Tibial artery (tissue), 4 donors: ENCODE results near the gene KIF5A.
"Not testable (repeated sequence)": the region's sequence is repeated elsewhere in the genome, so short reads cannot be mapped to it uniquely, and the experiment has no call there.

Experiments used
- DNase-seq, 2 donors: peaks; one replicate each; pipeline ENCODE4 v3.0.0-alpha.2; 2019
- H3K27ac ChIP-seq, 2 donors: fragments of 200-600 bp; sonication (generic) in 1 of 2; 1 replicate in 1 of 2; 2 replicates in 1 of 2; pipeline ENCODE4 v1.5.1; 2018 to 2019; ENCODE audit warnings: mild to moderate bottlenecking in 1 of 2
- H3K27me3 ChIP-seq, 2 donors: fragments of 200-600 bp; sonication (generic) in 1 of 2; one replicate each; pipeline versions ENCODE4 v1.5.1 to v1.6.0; 2016 to 2019
- H3K36me3 ChIP-seq, 3 donors: fragments of 200-600 bp; sonication (generic) in 2 of 3; one replicate each; pipeline ENCODE4 v1.5.1; 2016 to 2019; ENCODE audit warnings: mild to moderate bottlenecking in 2 of 3
- H3K4me1 ChIP-seq, 4 donors: fragments of 200-600 bp; sonication (generic) in 2 of 4; 1 replicate in 3 of 4; 2 replicates in 1 of 4; pipeline ENCODE4 v1.5.1; 2016 to 2019
- H3K4me3 ChIP-seq, 2 donors: fragments of 200-600 bp; sonication (generic) in 1 of 2; 1 replicate in 1 of 2; 2 replicates in 1 of 2; pipeline ENCODE4 v1.5.1; 2018 to 2019; ENCODE audit warnings: mild to moderate bottlenecking in 2 of 2
- H3K9me3 ChIP-seq, 3 donors: fragments of 200-600 bp; sonication (generic) in 1 of 3; one replicate each; pipeline ENCODE4 v1.5.1; 2016 to 2019
- intact Hi-C: fragments of 100-400 bp; cut with DNase I; formaldehyde crosslinking; loops from one replicate; pipeline ENCODE4 v1.15.0; 2023; ENCODE audit warnings: low total_unique reads
- TF ChIP-seq, protein P1 (sequence below), 2 experiments: fragments of 200-600 bp in 1 of 2; fragments of 450-650 bp in 1 of 2; IDR thresholded peaks; one replicate each; pipeline ENCODE4 v1.5.1; 2017 to 2019; ENCODE audit warnings: antibody characterized with exemption in 2 of 2, mild to moderate bottlenecking in 1 of 2, moderate library complexity in 1 of 2

KIF5A gene

DNA sequence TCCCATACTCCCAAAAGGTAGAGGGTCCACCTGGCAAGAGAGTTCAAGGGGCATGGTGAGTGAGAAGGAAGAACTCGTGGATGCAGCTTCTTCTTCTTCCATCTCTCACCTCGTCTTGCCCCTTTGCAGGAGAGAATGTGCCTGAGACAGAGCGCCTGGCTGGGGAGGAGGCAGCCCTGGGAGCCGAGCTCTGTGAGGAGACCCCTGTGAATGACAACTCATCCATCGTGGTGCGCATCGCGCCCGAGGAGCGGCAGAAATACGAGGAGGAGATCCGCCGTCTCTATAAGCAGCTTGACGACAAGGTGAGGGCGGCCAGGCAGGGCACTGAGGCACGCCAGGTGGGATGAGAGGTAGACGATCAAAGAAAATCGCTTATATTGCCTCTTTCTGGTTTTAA is 20.0 kb downstream of the KIF5A start:
- H3K36me3 ChIP-seq, result no peaks in the 10 kb centered on the region
- H3K4me1 ChIP-seq, result no peaks in the 10 kb centered on the region
- TF ChIP-seq, protein P1, sequence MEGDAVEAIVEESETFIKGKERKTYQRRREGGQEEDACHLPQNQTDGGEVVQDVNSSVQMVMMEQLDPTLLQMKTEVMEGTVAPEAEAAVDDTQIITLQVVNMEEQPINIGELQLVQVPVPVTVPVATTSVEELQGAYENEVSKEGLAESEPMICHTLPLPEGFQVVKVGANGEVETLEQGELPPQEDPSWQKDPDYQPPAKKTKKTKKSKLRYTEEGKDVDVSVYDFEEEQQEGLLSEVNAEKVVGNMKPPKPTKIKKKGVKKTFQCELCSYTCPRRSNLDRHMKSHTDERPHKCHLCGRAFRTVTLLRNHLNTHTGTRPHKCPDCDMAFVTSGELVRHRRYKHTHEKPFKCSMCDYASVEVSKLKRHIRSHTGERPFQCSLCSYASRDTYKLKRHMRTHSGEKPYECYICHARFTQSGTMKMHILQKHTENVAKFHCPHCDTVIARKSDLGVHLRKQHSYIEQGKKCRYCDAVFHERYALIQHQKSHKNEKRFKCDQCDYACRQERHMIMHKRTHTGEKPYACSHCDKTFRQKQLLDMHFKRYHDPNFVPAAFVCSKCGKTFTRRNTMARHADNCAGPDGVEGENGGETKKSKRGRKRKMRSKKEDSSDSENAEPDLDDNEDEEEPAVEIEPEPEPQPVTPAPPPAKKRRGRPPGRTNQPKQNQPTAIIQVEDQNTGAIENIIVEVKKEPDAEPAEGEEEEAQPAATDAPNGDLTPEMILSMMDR (IDR thresholded peaks at IDR 0.05), result no peak
- H3K27ac ChIP-seq, result no peak overlapping the region
- intact Hi-C loops, result no loop called here
- H3K4me3 ChIP-seq, result no peak overlapping the region
- no peaks in the 10 kb centered on the region for H3K9me3 ChIP-seq
- peaks cover 0 to 14% of the 10 kb centered on the region in 2 donors for H3K27me3 ChIP-seq
- peak in 1 of 2 donors; percentile 43 for DNase-seq

DNA sequence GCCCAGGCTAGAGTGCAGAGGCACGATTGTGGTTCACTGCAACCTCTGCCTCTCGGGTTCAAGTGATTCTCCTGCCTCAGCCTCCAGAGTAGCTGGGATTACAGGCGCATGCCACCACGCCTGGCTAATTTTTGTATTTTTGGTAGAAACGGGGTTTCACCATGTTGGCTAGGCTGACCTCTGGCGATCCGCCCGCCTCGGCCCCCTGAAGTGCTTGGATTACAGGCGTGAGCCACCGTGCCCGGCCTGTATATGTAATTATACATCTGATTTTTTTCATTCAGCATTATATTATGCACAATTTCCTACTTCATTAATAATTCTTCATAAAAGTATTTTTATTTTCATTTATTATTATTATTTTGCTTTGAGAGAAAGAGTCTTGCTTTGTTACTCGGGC is 20.6 kb downstream of the KIF5A start:
- peak in 1 of 2 donors; percentile 4 for DNase-seq
- H3K4me1 ChIP-seq, H3K36me3 ChIP-seq, H3K27ac ChIP-seq, H3K4me3 ChIP-seq, H3K9me3 ChIP-seq, intact Hi-C loops: not testable (repeated sequence)
- peaks cover 0 to 13% of the 10 kb centered on the region in 2 donors for H3K27me3 ChIP-seq

GRCh38 chr12:57571926-57572762 is 22.3 kb downstream of the KIF5A start:
- TF ChIP-seq, protein P1 (IDR thresholded peaks at IDR 0.05), result no peak
- intact Hi-C loops, result no loop called here
- Histone ChIP-seq H3K9me3 (no peaks in the 10 kb centered on the region), H3K4me3 (no peak overlapping the region), H3K27ac (no peak overlapping the region), H3K36me3 (peaks cover 0 to 7% (median 0%) of the 10 kb centered on the region in 3 donors), H3K27me3 (peaks cover 0 to 3% of the 10 kb centered on the region in 2 donors), H3K4me1 (no peaks in the 10 kb centered on the region)
- no peak for DNase-seq

DNA sequence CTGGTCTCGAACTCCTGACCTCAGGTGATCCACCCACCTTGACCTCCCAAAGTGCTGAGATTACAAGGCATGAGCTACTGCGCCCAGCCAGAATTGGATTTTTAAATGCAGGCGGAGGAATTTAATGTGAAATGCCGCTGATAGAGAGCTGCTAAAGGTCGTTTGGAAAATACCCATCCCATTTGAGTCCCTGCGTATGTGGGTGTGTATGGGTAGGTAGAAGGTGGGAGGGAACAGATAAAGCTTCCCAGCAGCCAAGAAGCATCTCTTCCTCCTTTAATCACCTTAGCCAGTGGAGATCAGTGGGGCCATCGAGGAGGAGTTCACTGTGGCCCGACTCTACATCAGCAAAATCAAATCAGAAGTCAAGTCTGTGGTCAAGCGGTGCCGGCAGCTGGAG is 25.0 kb downstream of the KIF5A start:
- no peaks in the 10 kb centered on the region for H3K27me3 ChIP-seq
- no peak for DNase-seq
- peaks cover 0 to 7% (median 0%) of the 10 kb centered on the region in 3 donors for H3K36me3 ChIP-seq
- intact Hi-C loops, result no loop called here
- no peak overlapping the region for H3K27ac ChIP-seq
- H3K4me1 ChIP-seq, result no peaks in the 10 kb centered on the region
- H3K9me3 ChIP-seq, result no peaks in the 10 kb centered on the region
- TF ChIP-seq, protein P1 (IDR thresholded peaks at IDR 0.05), result no peak
- H3K4me3 ChIP-seq, result no peak overlapping the region

DNA sequence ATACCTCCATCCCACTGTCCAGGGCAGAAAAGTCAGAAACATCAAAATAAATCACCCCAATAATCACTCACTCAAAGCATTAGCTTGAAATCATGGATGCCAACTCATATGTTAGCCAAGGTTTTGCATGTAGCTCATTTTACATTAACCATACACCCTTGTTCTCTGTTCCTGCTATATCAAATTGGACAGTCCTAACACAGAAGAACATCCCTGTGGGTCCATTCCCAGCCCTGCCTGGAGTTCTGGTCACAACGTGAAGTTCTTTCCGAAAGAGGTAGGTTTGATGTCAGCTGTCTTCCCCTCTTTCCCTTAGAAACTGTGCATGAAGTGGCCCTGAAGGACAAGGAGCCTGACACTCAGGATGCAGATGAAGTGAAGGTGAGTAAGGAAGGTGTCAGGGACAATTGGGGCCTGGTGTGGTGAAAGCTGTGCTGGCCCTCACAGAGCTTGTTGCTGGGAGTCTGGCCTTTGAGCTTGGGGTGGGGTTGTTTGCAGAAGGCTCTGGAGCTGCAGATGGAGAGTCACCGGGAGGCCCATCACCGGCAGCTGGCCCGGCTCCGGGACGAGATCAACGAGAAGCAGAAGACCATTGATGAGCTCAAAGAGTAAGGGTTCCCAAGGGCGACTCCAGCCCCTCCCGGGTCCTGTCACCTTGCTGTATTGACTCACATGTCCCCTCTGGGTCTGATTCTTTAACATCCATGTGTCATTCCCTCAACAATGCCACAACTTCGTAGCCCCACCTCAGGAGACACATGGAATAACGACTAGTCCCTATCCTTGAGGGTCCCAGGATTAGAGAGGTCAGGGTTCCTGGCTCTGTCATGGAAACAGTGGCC is 26.1 kb downstream of the KIF5A start:
- no peak overlapping the region for H3K4me3 ChIP-seq
- H3K4me1 ChIP-seq, result no peaks in the 10 kb centered on the region
- H3K27ac ChIP-seq, result no peak overlapping the region
- no peaks in the 10 kb centered on the region for H3K27me3 ChIP-seq
- TF ChIP-seq, protein P1 (IDR thresholded peaks at IDR 0.05), result no peak
- intact Hi-C loops, result no loop called here
- DNase-seq, result no peak
- no peaks in the 10 kb centered on the region for H3K9me3 ChIP-seq
- H3K36me3 ChIP-seq, result peaks cover 0 to 7% (median 0%) of the 10 kb centered on the region in 3 donors
